ENCODE results near the gene RAB36. TPM values are rescaled to one million over a fixed set of nuclear protein-coding genes. Genes with fewer than 3 reads are reported as not detected.

Gene RAB36
- total RNA-seq, 1 experiment from 2014 or later: 1.1 TPM

DNA sequence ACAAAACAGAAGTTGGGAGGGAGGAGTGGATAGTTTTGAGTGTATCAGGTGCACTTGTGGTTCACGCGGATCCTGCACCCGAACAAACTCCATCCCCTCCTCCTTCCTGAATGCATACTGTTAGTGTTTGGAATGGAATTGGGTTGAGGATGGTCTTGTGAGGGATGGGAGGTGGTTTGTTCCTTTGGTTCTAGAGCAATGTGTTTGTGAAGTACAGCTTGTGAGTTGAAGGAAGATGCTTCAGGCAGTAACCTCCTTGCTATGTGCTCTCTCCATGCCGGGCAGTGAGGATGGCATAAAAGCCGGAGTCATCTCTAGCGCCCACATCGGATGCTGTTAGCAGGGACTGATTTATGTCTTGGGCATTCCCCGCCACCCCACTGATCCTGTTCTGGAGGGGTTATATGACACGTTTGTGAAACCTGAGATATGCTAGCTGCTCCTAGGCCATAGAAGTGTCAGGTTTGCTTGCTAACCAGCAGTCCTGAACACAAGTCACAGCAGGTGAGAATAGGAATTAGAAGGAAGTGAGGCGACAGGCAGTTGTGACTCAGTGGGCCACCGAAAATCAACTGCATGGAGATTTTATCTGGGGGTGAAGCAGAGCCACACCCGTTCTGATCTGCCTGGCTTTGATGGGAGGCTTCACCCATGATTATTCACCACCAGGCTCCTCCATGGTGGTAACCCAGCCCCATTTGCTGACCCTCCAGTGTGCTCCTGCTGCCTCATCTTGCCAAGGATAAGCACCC lies 37.2 kb downstream of the RAB36 start:
- peak overlapping the region; percentile 58 for H3K9ac ChIP-seq (ENCODE audit: low read length)
- no peaks in the 10 kb centered on the region for H3K36me3 ChIP-seq (ENCODE audit: low read depth, low read length)
- TSS peak; percentile 46 for BruUV-seq (replicated peaks)
- H3F3A ChIP-seq (ENCODE audit: low read length, unreplicated experiment): no peaks in the 10 kb centered on the region
- H3K27me3 ChIP-seq (ENCODE audit: low read length): no peaks in the 10 kb centered on the region
- no peaks in the 10 kb centered on the region for H3K9me2 ChIP-seq (replicated peaks; ENCODE audit: low read length)
- POLR2A ChIA-PET (ENCODE audit: unreplicated experiment): interaction anchor here (1.0 kb wide), 1 partner anchor 99 kb away, joined by 3 read pairs; no protein-coding TSS in a partner anchor
- peak overlapping the region; percentile 74 for H3K4me3 ChIP-seq (ENCODE audit: low read length)
- peaks cover 38% of the 10 kb centered on the region for H3K4me1 ChIP-seq (ENCODE audit: insufficient read depth, low read length)
- H3K4me2 ChIP-seq (ENCODE audit: low read length): peak overlapping the region; percentile 88
- no peak for TF ChIP-seq CTCF (conservative IDR thresholded peaks at IDR 0.05; ENCODE audit: low read depth, low read length)
- no peak for TF ChIP-seq EZH2phosphoT487 (IDR thresholded peaks at IDR 0.05; ENCODE audit: borderline replicate concordance, low read length)
- no peak for TF ChIP-seq EZH2 (IDR thresholded peaks at IDR 0.05; ENCODE audit: low read length, unreplicated experiment)
- ATAC-seq: peak; percentile 45
- H3K9me3 ChIP-seq (ENCODE audit: low read length): no peaks in the 10 kb centered on the region
- intact Hi-C loops (cut with micrococcal nuclease): loop anchor here (2.0 kb wide), 1 partner anchor 44 kb away; no protein-coding TSS in a partner anchor
- no peak overlapping the region for H2AFZ ChIP-seq (ENCODE audit: low read length)
- H3K79me2 ChIP-seq (ENCODE audit: low read length): peaks cover 64% of the 10 kb centered on the region
- CTCF ChIA-PET: interaction anchor here (1.0 to 1.6 kb wide), 2 partner anchors 96 to 99 kb away, joined by 3 to 6 read pairs; no protein-coding TSS in a partner anchor
- peak; percentile 72 for DNase-seq
- peak overlapping the region; percentile 8; the same call in 1 of the 2 replicates for H3K27ac ChIP-seq (ENCODE audit: low read length)
- peaks cover 37% of the 10 kb centered on the region for H4K20me1 ChIP-seq (ENCODE audit: low read length)

GRCh38 chr22:23183061-23183698 lies 37.9 kb downstream of the RAB36 start:
- Histone ChIP-seq H3F3A (ENCODE audit: low read length, unreplicated experiment) (no peaks in the 10 kb centered on the region), H3K9ac (ENCODE audit: low read length) (peak overlapping the region; percentile 37), H3K4me1 (ENCODE audit: insufficient read depth, low read length) (peaks cover 38% of the 10 kb centered on the region), H3K79me2 (ENCODE audit: low read length) (peaks cover 70% of the 10 kb centered on the region), H3K27me3 (ENCODE audit: low read length) (no peaks in the 10 kb centered on the region), H3K4me2 (ENCODE audit: low read length) (peak overlapping the region; percentile 88), H3K9me3 (ENCODE audit: low read length) (no peaks in the 10 kb centered on the region), H3K36me3 (ENCODE audit: low read depth, low read length) (no peaks in the 10 kb centered on the region), H3K27ac (ENCODE audit: low read length) (peak overlapping the region; percentile 8; the same call in 1 of the 2 replicates), H3K4me3 (ENCODE audit: low read length) (peak overlapping the region; percentile 74), H4K20me1 (ENCODE audit: low read length) (peaks cover 44% of the 10 kb centered on the region), H2AFZ (ENCODE audit: low read length) (no peak overlapping the region), H3K9me2 (replicated peaks; ENCODE audit: low read length) (no peaks in the 10 kb centered on the region)
- intact Hi-C loops (cut with micrococcal nuclease): loop anchor here (2.0 kb wide), 1 partner anchor 44 kb away; no protein-coding TSS in a partner anchor
- DNase-seq (peak; percentile 47), ATAC-seq (peak; percentile 17; the same call in 1 of the 2 replicates)
- ChIA-PET POLR2A (ENCODE audit: unreplicated experiment) (interaction anchor here (1.0 kb wide), 1 partner anchor 99 kb away, joined by 3 read pairs; no protein-coding TSS in a partner anchor), CTCF (interaction anchor here (0.6 to 1.6 kb wide), 3 partner anchors 52 to 99 kb away, joined by 3 to 6 read pairs (median 3); no protein-coding TSS in a partner anchor)
- no TSS peak for BruUV-seq (replicated peaks)
- TF ChIP-seq EZH2 (IDR thresholded peaks at IDR 0.05; ENCODE audit: low read length, unreplicated experiment): no peak
- no peak for TF ChIP-seq EZH2phosphoT487 (IDR thresholded peaks at IDR 0.05; ENCODE audit: borderline replicate concordance, low read length)
- TF ChIP-seq CTCF (conservative IDR thresholded peaks at IDR 0.05; ENCODE audit: low read depth, low read length): no peak

Measured in PC-3 (cell line).